ENCODE measurements around the gene SPG11.

The SPG11 gene

GRCh38 chr15:44663410-44664308 lies at the start of gene SPG11:
Gene SPG11 (minus strand): TSS chr15:44663662. CDS start chr15:44663647, 15 bp downstream.
- H3K4me3 ChIP-seq (ENCODE audit: low read depth, low read length) = peak within 1 kb of the TSS; percentile 91
- peak; percentile 90 for TF ChIP-seq CTCF (IDR thresholded peaks at IDR 0.05; ENCODE audit: insufficient read depth, low read depth, low read length, missing control alignments)
- DNase-seq (ENCODE audit: low read depth) = peak; percentile 99

- TF ChIP-seq CTCF (IDR thresholded peaks at IDR 0.05; ENCODE audit: insufficient read depth, low read depth, low read length, missing control alignments) = no peak
- DNase-seq (ENCODE audit: low read depth) = peak; percentile 87
Observed at GRCh38 chr15:44712346-44713005, 49.0 kb upstream of the SPG11 start.

GRCh38 chr15:44711743-44712345 lies 48.4 kb upstream of the SPG11 start:
- TF ChIP-seq CTCF (IDR thresholded peaks at IDR 0.05; ENCODE audit: insufficient read depth, low read depth, low read length, missing control alignments) = no peak

More at GRCh38 chr15:44712346-44713005, 49.0 kb upstream of the SPG11 start:
- peak overlapping the region; percentile 94 for H3K4me3 ChIP-seq (ENCODE audit: low read depth, low read length)

GRCh38 chr15:44711096-44711742 lies 47.8 kb upstream of the SPG11 start, which contains the start of the genes B2M and PATL2:
Gene B2M (plus strand): TSS chr15:44711517. CDS start chr15:44711547, 30 bp downstream.
Gene PATL2 (minus strand): TSS chr15:44711323. CDS start chr15:44676490, 34,833 bp downstream.
- TF ChIP-seq CTCF (IDR thresholded peaks at IDR 0.05; ENCODE audit: insufficient read depth, low read depth, low read length, missing control alignments) = no peak
- peak within 1 kb of the TSS; percentile 94 for H3K4me3 ChIP-seq (ENCODE audit: low read depth, low read length)
- DNase-seq (ENCODE audit: low read depth) = peak; percentile 98

More at GRCh38 chr15:44711743-44712345, 48.4 kb upstream of the SPG11 start:
- peak overlapping the region; percentile 94 for H3K4me3 ChIP-seq (ENCODE audit: low read depth, low read length)
- peak; percentile 77 for DNase-seq (ENCODE audit: low read depth)

GRCh38 chr15:44710236-44711095 lies 47.0 kb upstream of the SPG11 start:
- peak; percentile 42 for TF ChIP-seq CTCF (IDR thresholded peaks at IDR 0.05; ENCODE audit: insufficient read depth, low read depth, low read length, missing control alignments)
- DNase-seq (ENCODE audit: low read depth) = peak; percentile 91

More at GRCh38 chr15:44710236-44711095, 47.0 kb upstream of the SPG11 start:
- peak overlapping the region; percentile 94 for H3K4me3 ChIP-seq (ENCODE audit: low read depth, low read length)

All from GM12865 (cell line).